Measurements from ENCODE around the gene MACO1.

- TF ChIP-seq TAF1 (IDR thresholded peaks at IDR 0.05; ENCODE audit: borderline replicate concordance, low read depth, low read length), result no peak
- no peak for TF ChIP-seq POLR2A (IDR thresholded peaks at IDR 0.05; ENCODE audit: low read depth, low read length)
These were observed 98.3 kb downstream of the MACO1 start for GRCh38 chr1:25528881-25529517.

Measured in GM12892 (cell line).